Mammary epithelial cell (primary cell): Measurements from ENCODE around the gene BLTP2.

Source experiments
- CTCF ChIP-seq, 2 donors: IDR thresholded peaks in 1 of 2; conservative IDR thresholded peaks in 1 of 2; 2 replicates each; pipeline ENCODE4 v1.5.1; 2011 to 2012; ENCODE audit warnings: inconsistent platforms in 2 of 2, low read length in 2 of 2, mild to moderate bottlenecking in 2 of 2, control low read depth in 1 of 2, low read depth in 1 of 2; ENCODE audit not compliant: insufficient read depth in 1 of 2; ENCODE audit errors: extremely low read depth in 1 of 2
- EZH2 ChIP-seq: IDR thresholded peaks from 2 replicates; pipeline ENCODE4 v1.6.1; 2012; ENCODE audit warnings: low read length, inconsistent platforms, borderline replicate concordance

GRCh38 chr17:28622186-28622585 lies 22.8 kb downstream of the BLTP2 start:
- TF ChIP-seq CTCF (conservative IDR thresholded peaks at IDR 0.05 in 1 of 2, IDR thresholded peaks at IDR 0.05 in 1 of 2; ENCODE audit: extremely low read depth in 1 of 2, insufficient read depth in 1 of 2, low read depth in 1 of 2, low read length in 2 of 2): no peak
- TF ChIP-seq EZH2: no peak
